Endothelial cell of umbilical vein (primary cell): ENCODE measurements around the gene ZER1. TPM values are rescaled to one million over a fixed set of nuclear protein-coding genes. Genes with fewer than 3 reads are reported as not detected.
A peak's percentile ranks its signal among the peaks of the same experiment; 100 is the strongest.

ENCODE experiments used
- BruUV-seq: library from RNA; stranded (reverse); fragments of 400-500 nt; replicated peaks from 2 replicates; lab custom pipeline; 2021; lab: Mats Ljungman, UMichigan
- CTCF ChIA-PET: fragments of 300-600, 350-600 bp; sonication (Branson Sonifier 250); formaldehyde crosslinking; loops from one replicate; lab custom pipeline; 2021; ENCODE audit warnings: antibody characterized with exemption, inconsistent platforms; lab: Charles Lee
- POLR2A ChIA-PET: fragments of 300-600, 350-600 bp; sonication (Branson Sonifier 250); formaldehyde crosslinking; loops from one replicate; lab custom pipeline; 2021; ENCODE audit warnings: antibody characterized with exemption, inconsistent platforms; lab: Charles Lee
- DNase-seq: peaks from one replicate; pipeline ENCODE4 v3.0.0-alpha.2; 2011; ENCODE audit warnings: low read depth, low spot score
- FAIRE-seq: peaks from 2 replicates; lab custom pipeline; 2011; peaks lifted over from hg19 to GRCh38; lab: Jason Lieb, UNC
- H2AFZ ChIP-seq: 2 replicates; pipeline ENCODE4 v1.6.0; 2012; ENCODE audit warnings: low read depth, low read length, control low read depth, inconsistent platforms
- H3K27ac ChIP-seq: 2 replicates; pipeline ENCODE4 v1.5.1; 2011; ENCODE audit warnings: low read depth, mild to moderate bottlenecking, control low read depth, low read length, moderate library complexity; ENCODE audit not compliant: insufficient read depth
- H3K27me3 ChIP-seq, 2 experiments: 2 replicates each; pipeline versions ENCODE4 v1.6.0 to v1.6.1; 2011; ENCODE audit warnings: low read length in 2 of 2, mixed read lengths in 1 of 2; ENCODE audit not compliant: control insufficient read depth in 2 of 2, insufficient read depth in 2 of 2
- H3K36me3 ChIP-seq, 2 experiments: 2 replicates in 1 of 2; 3 replicates in 1 of 2; pipeline ENCODE4 v1.5.1; 2011; ENCODE audit warnings: low read length in 2 of 2, mild to moderate bottlenecking in 1 of 2, moderate library complexity in 1 of 2; ENCODE audit not compliant: control insufficient read depth in 2 of 2, insufficient read depth in 2 of 2; ENCODE audit errors: extremely low read depth in 1 of 2
- H3K4me1 ChIP-seq: 3 replicates; pipeline ENCODE4 v1.5.1; 2011; ENCODE audit warnings: mild to moderate bottlenecking, low read length; ENCODE audit not compliant: control insufficient read depth, insufficient read depth; ENCODE audit errors: extremely low read depth
- H3K4me2 ChIP-seq: 2 replicates; pipeline ENCODE4 v1.6.1; 2011; ENCODE audit warnings: low read length, control low read depth, mixed read lengths; ENCODE audit not compliant: insufficient read depth
- H3K4me3 ChIP-seq, 3 experiments: fragments of 200-600 bp in 1 of 3; sonication (generic), shearing (Covaris generic) in 1 of 3; replicated peaks in 1 of 3; 2 replicates each; pipeline ENCODE4 v1.5.1; 2011 to 2016; ENCODE audit warnings: control low read depth in 3 of 3, low read length in 3 of 3, mild to moderate bottlenecking in 2 of 3, inconsistent platforms in 1 of 3, low read depth in 1 of 3, moderate library complexity in 1 of 3; ENCODE audit not compliant: insufficient read depth in 1 of 3
- H3K79me2 ChIP-seq: 2 replicates; pipeline ENCODE4 v1.6.0; 2012; ENCODE audit warnings: low read length, inconsistent platforms; ENCODE audit not compliant: control insufficient read depth, insufficient read depth
- H3K9ac ChIP-seq: replicated peaks from 2 replicates; pipeline ENCODE3; 2011; ENCODE audit warnings: low read length, control low read depth; ENCODE audit not compliant: insufficient read depth; ENCODE audit errors: extremely low read depth
- H3K9me1 ChIP-seq: replicated peaks from 3 replicates; pipeline ENCODE4 v1.6.0; 2011; ENCODE audit warnings: mild to moderate bottlenecking, low read length; ENCODE audit not compliant: control insufficient read depth, insufficient read depth; ENCODE audit errors: extremely low read depth
- H3K9me3 ChIP-seq: replicated peaks from 2 replicates; pipeline ENCODE4 v1.5.1; 2012; ENCODE audit warnings: low read length, inconsistent platforms; ENCODE audit not compliant: control insufficient read depth, insufficient read depth
- H4K20me1 ChIP-seq: replicated peaks from 2 replicates; pipeline ENCODE3; 2011; ENCODE audit warnings: mild to moderate bottlenecking, low read length; ENCODE audit not compliant: control insufficient read depth, insufficient read depth; ENCODE audit errors: extremely low read depth
- CTCF ChIP-seq, 2 donors: IDR thresholded peaks; 1 replicate in 1 of 2; 2 replicates in 1 of 2; pipeline ENCODE4 v1.5.1; 2011; ENCODE audit warnings: low read length in 2 of 2, mild to moderate bottlenecking in 2 of 2, moderate library complexity in 2 of 2, control low read depth in 1 of 2, inconsistent platforms in 1 of 2, low read depth in 1 of 2; ENCODE audit not compliant: insufficient read depth in 1 of 2; ENCODE audit errors: extremely low read depth in 1 of 2
- FOS ChIP-seq: IDR thresholded peaks from 2 replicates; pipeline ENCODE4 v1.6.1; 2011; ENCODE audit warnings: mild to moderate bottlenecking, low read length, moderate library complexity, borderline replicate concordance; ENCODE audit not compliant: insufficient read depth
- GATA2 ChIP-seq: IDR thresholded peaks from 2 replicates; pipeline ENCODE4 v1.7.0; 2011; ENCODE audit warnings: low read depth, mild to moderate bottlenecking, moderate library complexity, mixed read lengths, low read length; ENCODE audit not compliant: insufficient read length, insufficient read depth
- JUN ChIP-seq: IDR thresholded peaks from 2 replicates; pipeline ENCODE4 v1.6.1; 2011; ENCODE audit warnings: borderline replicate concordance, low read depth; ENCODE audit not compliant: insufficient read length, insufficient read depth
- MYC ChIP-seq: IDR thresholded peaks from one replicate; pipeline ENCODE4 v1.6.1; 2011; ENCODE audit warnings: mild to moderate bottlenecking, low read depth, low read length
- POLR2A ChIP-seq: IDR thresholded peaks from 2 replicates; pipeline ENCODE4 v1.6.1; 2012; ENCODE audit warnings: low read depth, mild to moderate bottlenecking, control low read depth, low read length
- POLR2AphosphoS5 ChIP-seq: IDR thresholded peaks from 2 replicates; pipeline ENCODE4 v1.6.1; 2012; ENCODE audit warnings: low read depth, mild to moderate bottlenecking, control low read depth, low read length, moderate library complexity; ENCODE audit not compliant: insufficient read depth
- dilution Hi-C: fragments of 300-500 bp; cut with MboI; formaldehyde crosslinking; loops from one replicate; pipeline ENCODE4 v1.15.0; 2019; ENCODE audit warnings: low sequenced_read_pairs; ENCODE audit not compliant: extremely low pct_ligation_motif_present
- intact Hi-C: fragments of 100-400 bp; cut with micrococcal nuclease; formaldehyde crosslinking; loops from one replicate; pipeline ENCODE4 v1.10.0; 2022
- polyA plus RNA-seq, 4 experiments: library from polyadenylated mRNA; depleted of rRNA in 3 of 4; stranded (reverse) in 3 of 4; unstranded in 1 of 4; fragments of >200 nt; gene quantifications; 2 replicates each; pipeline versions ENCODE4 v1.2.1 to v1.2.3, GENCODE V29; 2011 to 2012; ENCODE audit warnings: missing spikeins in 1 of 4
- total RNA-seq: library from RNA; stranded (reverse); gene quantifications from 2 replicates; pipeline ENCODE4 v1.2.3, GENCODE V29; 2021
- TF ChIP-seq, protein P1 (sequence below): IDR thresholded peaks from 2 replicates; pipeline ENCODE4 v1.6.1; 2011; ENCODE audit not compliant: insufficient read depth, insufficient read length

Gene ZER1
- total and polyA plus RNA-seq, 2 donors (not counting 3 experiments of a cell fraction or from before 2014, with no cell fraction given) = 23.0 to 29.9 TPM

DNA sequence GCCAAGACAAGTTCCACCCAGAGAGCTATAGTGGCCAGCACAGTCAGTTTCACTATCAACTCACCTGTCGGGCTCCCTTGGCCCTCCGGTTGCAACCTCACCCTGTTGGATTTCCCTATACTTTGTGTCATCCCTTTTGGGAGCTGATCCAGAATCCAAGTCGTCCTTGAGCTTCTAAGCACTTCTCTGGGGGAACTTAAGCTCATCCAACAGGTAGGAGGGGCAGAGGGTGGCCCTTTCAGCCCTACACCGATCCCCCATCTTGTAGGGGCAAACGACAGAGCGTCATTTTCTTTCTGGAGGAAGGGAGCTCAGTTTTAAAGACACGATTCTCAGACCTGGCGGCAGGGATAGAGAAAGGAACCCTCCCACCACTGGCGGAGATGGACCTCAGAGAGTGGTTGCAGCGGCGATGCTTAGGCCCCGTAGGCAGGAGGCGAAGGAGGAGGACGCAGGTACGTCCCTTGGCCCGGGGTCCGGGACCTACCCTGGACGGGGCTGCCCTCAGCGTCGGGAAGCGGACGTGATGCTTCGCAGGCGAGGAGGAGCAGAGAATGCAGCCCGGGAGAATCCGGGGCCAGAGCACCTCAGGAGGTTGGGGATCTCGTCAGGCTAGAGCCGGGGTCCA, 519 bp downstream of the ZER1 start:
- DNase-seq (peak; percentile 62), FAIRE-seq (no peak)
- H3K4me1 ChIP-seq = peaks cover 7% of the 10 kb centered on the region
- peak overlapping the region; percentile 56 for H3K4me2 ChIP-seq
- BruUV-seq = TSS peak; percentile 57
- H3K27me3 ChIP-seq = no peaks in the 10 kb centered on the region
- TF ChIP-seq POLR2AphosphoS5 (no peak), JUN (no peak), POLR2A (no peak), GATA2 (no peak), MYC (no peak), FOS (no peak), CTCF (IDR thresholded peaks at IDR 0.05; ENCODE audit: extremely low read depth in 1 of 2, insufficient read depth in 1 of 2, low read depth in 1 of 2, low read length in 2 of 2) (no peak)
- TF ChIP-seq, protein P1, sequence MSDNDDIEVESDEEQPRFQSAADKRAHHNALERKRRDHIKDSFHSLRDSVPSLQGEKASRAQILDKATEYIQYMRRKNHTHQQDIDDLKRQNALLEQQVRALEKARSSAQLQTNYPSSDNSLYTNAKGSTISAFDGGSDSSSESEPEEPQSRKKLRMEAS = no peak
- peak overlapping the region; percentile 49 to 86 (median 66) for H3K4me3 ChIP-seq
- peak overlapping the region; percentile 83 for H3K9ac ChIP-seq
- dilution Hi-C loops = no loop called here
- CTCF ChIA-PET = interaction anchor here (0.6 to 1.4 kb wide), 9 partner anchors 11 to 88 kb away, joined by 3 to 7 read pairs (median 5); partner anchors contain the start of genes ENDOG, PKN3 and TBC1D13
- POLR2A ChIA-PET = no interaction called here
- H3K9me1 ChIP-seq = no peaks in the 10 kb centered on the region
- intact Hi-C loops = loop anchor here (1.0 kb wide), 2 partner anchors 47 to 136 kb away; partner anchors contain the start of gene ZDHHC12
- H3K79me2 ChIP-seq = no peaks in the 10 kb centered on the region
- no peaks in the 10 kb centered on the region for H4K20me1 ChIP-seq
- H3K27ac ChIP-seq = peak overlapping the region; percentile 39
- no peaks in the 10 kb centered on the region for H3K36me3 ChIP-seq
- H3K9me3 ChIP-seq = no peaks in the 10 kb centered on the region
- peak overlapping the region; percentile 77 for H2AFZ ChIP-seq
